GM21526 (cell line): ENCODE results near the gene GALNT13.

Source experiments
- ATAC-seq: cut with Tn5 transposase; IDR thresholded peaks from one replicate; pipeline ENCODE4 v1.9.1; 2021; ENCODE audit warnings: moderate library complexity; ENCODE audit not compliant: unreplicated experiment, low FRiP score

The GALNT13 gene

GRCh38 chr2:154097833-154098398 lies 226.2 kb downstream of the GALNT13 start:
- ATAC-seq: no peak

GRCh38 chr2:154120706-154121105 lies 249.0 kb downstream of the GALNT13 start:
- no peak for ATAC-seq

GRCh38 chr2:154125891-154126290 lies 254.2 kb downstream of the GALNT13 start:
- ATAC-seq: no peak

- ATAC-seq: no peak
Observed at GRCh38 chr2:154130821-154131220, 259.1 kb downstream of the GALNT13 start.

GRCh38 chr2:154132827-154133226 lies 261.1 kb downstream of the GALNT13 start:
- no peak for ATAC-seq

GRCh38 chr2:154133823-154134222 lies 262.1 kb downstream of the GALNT13 start:
- ATAC-seq: no peak

- ATAC-seq: no peak
Observed at GRCh38 chr2:154140249-154141025, 268.7 kb downstream of the GALNT13 start.

GRCh38 chr2:154142480-154142879 lies 270.8 kb downstream of the GALNT13 start:
- no peak for ATAC-seq

GRCh38 chr2:154143105-154143504 lies 271.4 kb downstream of the GALNT13 start:
- no peak for ATAC-seq

GRCh38 chr2:154158101-154158500 lies 286.4 kb downstream of the GALNT13 start:
- ATAC-seq: no peak

GRCh38 chr2:154161286-154161685 lies 289.6 kb downstream of the GALNT13 start:
- ATAC-seq: no peak

- no peak for ATAC-seq
Observed at GRCh38 chr2:154170400-154170799, 298.7 kb downstream of the GALNT13 start.

GRCh38 chr2:154173164-154173563 lies 301.4 kb downstream of the GALNT13 start:
- ATAC-seq: no peak

- no peak for ATAC-seq
Observed at GRCh38 chr2:154173919-154174318, 302.2 kb downstream of the GALNT13 start.

GRCh38 chr2:154182008-154182407 lies 310.3 kb downstream of the GALNT13 start:
- no peak for ATAC-seq

- no peak for ATAC-seq
Observed at GRCh38 chr2:154187948-154188347, 316.2 kb downstream of the GALNT13 start.

GRCh38 chr2:154189953-154190352 lies 318.2 kb downstream of the GALNT13 start:
- ATAC-seq: no peak

- no peak for ATAC-seq
Observed at GRCh38 chr2:154193246-154193645, 321.5 kb downstream of the GALNT13 start.

- ATAC-seq: no peak
Observed at GRCh38 chr2:154194909-154195643, 323.4 kb downstream of the GALNT13 start.

GRCh38 chr2:154195644-154196195 lies 324.0 kb downstream of the GALNT13 start:
- ATAC-seq: no peak

- ATAC-seq: no peak
Observed at GRCh38 chr2:154198866-154199265, 327.1 kb downstream of the GALNT13 start.
